Measurements from ENCODE around the gene NKIRAS1. TPM values are rescaled to one million over a fixed set of nuclear protein-coding genes. Genes with fewer than 3 reads are reported as not detected.

NKIRAS1 gene
- total and polyA plus RNA-seq, 12 donors, result 9.4 to 24.2 (median 19.1) TPM

DNA sequence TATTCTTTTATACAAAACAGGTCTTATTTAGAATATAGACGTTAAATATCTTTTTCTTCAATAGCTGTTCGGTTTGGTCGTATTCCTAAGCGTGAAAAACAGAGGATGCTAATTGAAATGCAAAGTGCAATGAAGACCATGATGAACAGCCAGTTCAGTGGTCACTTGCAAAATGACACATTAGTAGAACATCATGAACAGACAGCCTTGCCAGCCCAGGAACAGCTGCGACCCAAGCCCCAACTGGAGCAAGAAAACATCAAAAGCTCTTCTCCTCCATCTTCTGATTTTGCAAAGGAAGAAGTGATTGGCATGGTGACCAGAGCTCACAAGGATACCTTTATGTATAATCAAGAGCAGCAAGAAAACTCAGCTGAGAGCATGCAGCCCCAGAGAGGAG is 45.1 kb upstream of the NKIRAS1 start:
- TF ChIP-seq, protein P1, sequence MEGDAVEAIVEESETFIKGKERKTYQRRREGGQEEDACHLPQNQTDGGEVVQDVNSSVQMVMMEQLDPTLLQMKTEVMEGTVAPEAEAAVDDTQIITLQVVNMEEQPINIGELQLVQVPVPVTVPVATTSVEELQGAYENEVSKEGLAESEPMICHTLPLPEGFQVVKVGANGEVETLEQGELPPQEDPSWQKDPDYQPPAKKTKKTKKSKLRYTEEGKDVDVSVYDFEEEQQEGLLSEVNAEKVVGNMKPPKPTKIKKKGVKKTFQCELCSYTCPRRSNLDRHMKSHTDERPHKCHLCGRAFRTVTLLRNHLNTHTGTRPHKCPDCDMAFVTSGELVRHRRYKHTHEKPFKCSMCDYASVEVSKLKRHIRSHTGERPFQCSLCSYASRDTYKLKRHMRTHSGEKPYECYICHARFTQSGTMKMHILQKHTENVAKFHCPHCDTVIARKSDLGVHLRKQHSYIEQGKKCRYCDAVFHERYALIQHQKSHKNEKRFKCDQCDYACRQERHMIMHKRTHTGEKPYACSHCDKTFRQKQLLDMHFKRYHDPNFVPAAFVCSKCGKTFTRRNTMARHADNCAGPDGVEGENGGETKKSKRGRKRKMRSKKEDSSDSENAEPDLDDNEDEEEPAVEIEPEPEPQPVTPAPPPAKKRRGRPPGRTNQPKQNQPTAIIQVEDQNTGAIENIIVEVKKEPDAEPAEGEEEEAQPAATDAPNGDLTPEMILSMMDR (IDR thresholded peaks at IDR 0.05), result no peak
- ATAC-seq (no peak), DNase-seq (no peak)
- H3K27me3 ChIP-seq, result no peaks in the 10 kb centered on the region
- peaks cover 0 to 100% (median 41%) of the 10 kb centered on the region in 9 donors for H3K36me3 ChIP-seq
- peaks cover 0 to 43% (median 13%) of the 10 kb centered on the region in 9 donors for H3K4me1 ChIP-seq
- intact Hi-C loops (cut with DNase I), result no loop called here
- no peaks in the 10 kb centered on the region for H3K9me3 ChIP-seq
- H3K4me3 ChIP-seq, result no peak overlapping the region
- no peak overlapping the region for H3K27ac ChIP-seq
- 95% methylated on average over 5 of the region's 5 CpGs for WGBS, 2 donors

DNA sequence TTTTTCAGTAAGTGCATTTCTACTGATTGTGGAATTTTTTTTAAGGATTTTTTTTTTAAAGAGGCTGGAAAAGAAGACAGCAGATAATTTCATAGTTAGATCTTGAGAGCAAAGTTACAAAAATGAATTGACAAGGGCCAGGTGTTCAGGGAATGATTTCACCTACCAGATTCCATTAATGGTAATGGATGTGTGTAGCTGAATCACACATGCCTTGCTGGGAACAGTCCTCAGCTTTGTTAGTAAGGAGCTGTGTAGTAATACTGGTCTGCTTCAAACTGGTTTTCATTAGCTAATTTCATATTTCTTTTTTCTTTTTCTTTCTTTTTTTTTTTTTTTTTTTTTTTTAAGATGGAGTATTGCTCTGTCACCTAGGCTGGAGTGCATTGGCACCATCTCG is 44.3 kb upstream of the NKIRAS1 start:
- Histone ChIP-seq H3K27ac (no peak overlapping the region), H3K4me3 (no peak overlapping the region), H3K27me3 (no peaks in the 10 kb centered on the region), H3K36me3 (peaks cover 0 to 100% (median 37%) of the 10 kb centered on the region in 9 donors), H3K4me1 (peaks cover 0 to 45% (median 9%) of the 10 kb centered on the region in 9 donors), H3K9me3 (no peaks in the 10 kb centered on the region)
- DNase-seq (no peak), ATAC-seq (no peak)
- WGBS, 2 donors, result 94 to 100% methylated on average over 1 of the region's 1 CpG
- intact Hi-C loops (cut with DNase I), result no loop called here
- TF ChIP-seq, protein P1 (IDR thresholded peaks at IDR 0.05), result no peak

DNA sequence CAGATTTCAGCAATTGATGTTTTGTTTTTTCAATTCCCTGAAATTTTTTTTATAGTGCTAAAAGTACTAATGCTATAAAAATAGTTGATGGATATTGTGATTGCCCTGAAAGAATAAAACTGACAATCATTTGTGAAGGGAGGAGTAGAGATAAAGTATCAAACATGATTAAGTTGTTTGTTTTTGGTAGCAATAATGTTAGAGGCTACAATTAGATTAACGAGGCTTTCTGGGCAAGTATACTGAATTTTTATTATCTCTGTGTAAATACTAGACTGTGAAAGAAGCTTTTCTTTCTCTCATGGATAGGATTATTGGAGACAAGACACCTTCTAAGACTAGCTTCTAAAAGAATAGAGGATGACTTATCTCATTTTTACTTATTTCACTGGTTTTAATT is 43.9 kb upstream of the NKIRAS1 start:
- no peak overlapping the region for H3K27ac ChIP-seq
- no peaks in the 10 kb centered on the region for H3K9me3 ChIP-seq
- intact Hi-C loops (cut with DNase I), result no loop called here
- DNase-seq (no peak), ATAC-seq (no peak)
- TF ChIP-seq, protein P1 (IDR thresholded peaks at IDR 0.05), result no peak
- peaks cover 0 to 100% (median 37%) of the 10 kb centered on the region in 9 donors for H3K36me3 ChIP-seq
- no peak overlapping the region for H3K4me3 ChIP-seq
- H3K27me3 ChIP-seq, result no peaks in the 10 kb centered on the region
- peaks cover 0 to 42% (median 8%) of the 10 kb centered on the region in 9 donors for H3K4me1 ChIP-seq
- 77 to 78% methylated on average over 1 of the region's 1 CpG for WGBS, 2 donors

DNA sequence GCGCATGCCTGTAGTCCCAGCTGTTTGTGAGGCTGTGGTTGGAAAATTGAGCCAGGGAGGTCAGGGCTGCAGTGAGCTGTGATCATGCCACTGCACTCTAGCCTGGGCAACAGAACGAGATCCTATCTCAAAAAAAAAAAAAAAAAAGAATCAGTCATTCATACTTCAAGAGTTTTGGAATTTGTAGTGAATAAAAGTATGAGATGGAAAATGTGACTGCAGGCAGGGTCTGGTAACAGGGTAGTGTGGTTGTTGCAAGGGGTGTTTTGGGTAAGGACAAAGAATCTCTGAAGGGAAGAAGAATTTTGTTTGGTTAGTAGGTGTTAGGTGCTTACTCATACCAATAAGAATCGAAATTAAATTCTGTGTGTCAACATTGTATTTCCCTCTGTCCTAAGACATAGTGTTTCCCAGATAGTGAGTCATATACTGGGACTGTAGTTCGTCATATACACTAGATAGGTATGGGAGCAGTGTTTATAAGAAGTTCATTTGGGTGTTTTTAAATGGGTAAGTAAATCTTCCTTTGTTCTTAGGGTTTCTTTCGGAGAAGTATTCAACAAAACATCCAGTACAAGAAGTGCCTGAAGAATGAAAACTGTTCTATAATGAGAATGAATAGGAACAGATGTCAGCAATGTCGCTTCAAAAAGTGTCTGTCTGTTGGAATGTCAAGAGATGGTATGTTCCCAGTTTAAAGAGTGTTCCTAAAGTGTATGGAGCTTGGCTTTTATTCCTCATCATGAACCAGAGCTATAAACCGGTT is 42.5 kb upstream of the NKIRAS1 start:
- TF ChIP-seq, protein P1 (IDR thresholded peaks at IDR 0.05), result no peak
- ATAC-seq (peak in 4 of 8 donors; percentile 10 to 64 (median 28)), DNase-seq (no peak)
- intact Hi-C loops (cut with DNase I), result no loop called here
- H3K27me3 ChIP-seq, result no peaks in the 10 kb centered on the region
- no peaks in the 10 kb centered on the region for H3K9me3 ChIP-seq
- peaks cover 0 to 99% (median 31%) of the 10 kb centered on the region in 9 donors for H3K36me3 ChIP-seq
- H3K4me3 ChIP-seq, result no peak overlapping the region
- peak overlapping the region in 1 of 10 donors; percentile 15 for H3K27ac ChIP-seq
- 73 to 79% methylated on average over 7 of the region's 7 CpGs for WGBS, 2 donors
- H3K4me1 ChIP-seq, result peaks cover 0 to 44% (median 14%) of the 10 kb centered on the region in 9 donors

All from heart right ventricle (tissue), 16 donors.